HEK293T (cell line): Measurements from ENCODE around the gene C1GALT1.

Source experiments
- BHLHE40 ChIP-seq: fragments of 450-650 bp; IDR thresholded peaks from 2 replicates; pipeline ENCODE4 v1.6.1; 2016; ENCODE audit warnings: mild to moderate bottlenecking, moderate library complexity, borderline replicate concordance
- ELF4 ChIP-seq: fragments of 450-650 bp; IDR thresholded peaks from 2 replicates; pipeline ENCODE4 v1.6.1; 2017; ENCODE audit warnings: antibody characterized with exemption
- FOXA1 ChIP-seq: fragments of 450-650 bp; IDR thresholded peaks from 2 replicates; pipeline ENCODE4 v1.6.1; 2016; ENCODE audit warnings: mild to moderate bottlenecking
- NFRKB ChIP-seq: fragments of 450-650 bp; IDR thresholded peaks from 2 replicates; pipeline ENCODE4 v1.6.1; 2016; ENCODE audit warnings: mild to moderate bottlenecking, moderate library complexity
- TARDBP ChIP-seq: fragments of 450-650 bp; IDR thresholded peaks from 2 replicates; pipeline ENCODE4 v1.6.1; 2016

DNA sequence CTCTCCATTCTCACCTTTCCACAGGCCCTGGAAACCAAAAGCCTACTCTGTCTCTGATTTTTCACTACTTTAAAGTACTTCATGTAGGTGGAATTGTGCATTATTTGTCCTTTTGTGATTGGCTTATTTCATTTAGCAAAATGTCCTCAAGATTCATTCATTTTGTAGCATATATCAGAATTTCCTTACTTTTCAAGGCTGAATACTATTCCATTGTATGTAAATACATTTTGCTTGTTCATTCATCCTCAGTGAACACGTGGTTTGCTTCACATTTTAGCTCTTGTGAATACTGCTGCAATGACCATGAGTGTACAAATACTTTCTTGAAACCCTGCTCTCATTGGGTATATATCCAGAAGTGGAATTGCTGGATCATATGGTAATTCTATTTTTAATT is 8.8 kb downstream of the C1GALT1 start:
- TF ChIP-seq TARDBP (no peak), NFRKB (no peak), FOXA1 (no peak), ELF4 (no peak), BHLHE40 (no peak)
